MM.1S (cell line): ENCODE measurements around the gene ZNF428.

Experiments used
- EZH2 ChIP-seq: fragments of 300-600 bp; sonication (generic); optimal IDR thresholded peaks from 2 replicates; pipeline ENCODE3; 2017; ENCODE audit warnings: low read depth, mild to moderate bottlenecking, antibody characterized with exemption, low read length, mixed read lengths
- TF ChIP-seq, protein P1 (sequence below): fragments of 300-600 bp; sonication (generic); IDR thresholded peaks from 2 replicates; pipeline ENCODE4 v1.5.1; 2016; ENCODE audit warnings: antibody characterized with exemption, low read length, mixed read lengths

DNA sequence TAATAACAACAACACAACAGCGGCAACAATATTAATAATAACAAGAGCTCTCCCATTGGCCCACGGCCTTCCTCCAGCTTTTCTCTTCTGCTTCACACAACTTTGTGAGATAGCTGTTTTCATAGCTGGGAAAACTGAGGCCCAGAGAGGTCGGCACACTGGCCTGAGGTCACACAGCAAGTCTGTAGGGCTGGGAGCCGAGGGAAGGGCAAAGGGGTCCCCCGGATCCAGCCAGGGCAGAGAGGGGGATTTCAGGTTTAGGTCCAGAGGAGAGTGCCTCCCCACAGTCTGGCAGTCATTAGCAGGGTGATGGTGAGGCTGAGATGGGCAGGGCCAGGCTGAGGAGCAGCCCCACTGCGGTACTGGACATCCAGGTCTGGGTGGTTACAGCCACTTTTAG is 29.2 kb upstream of the ZNF428 start:
- TF ChIP-seq, protein P1, sequence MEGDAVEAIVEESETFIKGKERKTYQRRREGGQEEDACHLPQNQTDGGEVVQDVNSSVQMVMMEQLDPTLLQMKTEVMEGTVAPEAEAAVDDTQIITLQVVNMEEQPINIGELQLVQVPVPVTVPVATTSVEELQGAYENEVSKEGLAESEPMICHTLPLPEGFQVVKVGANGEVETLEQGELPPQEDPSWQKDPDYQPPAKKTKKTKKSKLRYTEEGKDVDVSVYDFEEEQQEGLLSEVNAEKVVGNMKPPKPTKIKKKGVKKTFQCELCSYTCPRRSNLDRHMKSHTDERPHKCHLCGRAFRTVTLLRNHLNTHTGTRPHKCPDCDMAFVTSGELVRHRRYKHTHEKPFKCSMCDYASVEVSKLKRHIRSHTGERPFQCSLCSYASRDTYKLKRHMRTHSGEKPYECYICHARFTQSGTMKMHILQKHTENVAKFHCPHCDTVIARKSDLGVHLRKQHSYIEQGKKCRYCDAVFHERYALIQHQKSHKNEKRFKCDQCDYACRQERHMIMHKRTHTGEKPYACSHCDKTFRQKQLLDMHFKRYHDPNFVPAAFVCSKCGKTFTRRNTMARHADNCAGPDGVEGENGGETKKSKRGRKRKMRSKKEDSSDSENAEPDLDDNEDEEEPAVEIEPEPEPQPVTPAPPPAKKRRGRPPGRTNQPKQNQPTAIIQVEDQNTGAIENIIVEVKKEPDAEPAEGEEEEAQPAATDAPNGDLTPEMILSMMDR, result no peak
- no peak for TF ChIP-seq EZH2
